Effector CD8-positive, alpha-beta T cell (primary cell): Measurements from ENCODE around the gene CEP126.
A peak's percentile ranks its signal among the peaks of the same experiment; 100 is the strongest.

Source experiments
- DNase-seq: peaks from one replicate; lab custom pipeline; 2025; lab: John Stamatoyannopoulos, UW
- total RNA-seq, 4 experiments: gene quantifications; one replicate each; lab custom pipeline; 2026; lab: John Stamatoyannopoulos, UW

The CEP126 gene, protein sequence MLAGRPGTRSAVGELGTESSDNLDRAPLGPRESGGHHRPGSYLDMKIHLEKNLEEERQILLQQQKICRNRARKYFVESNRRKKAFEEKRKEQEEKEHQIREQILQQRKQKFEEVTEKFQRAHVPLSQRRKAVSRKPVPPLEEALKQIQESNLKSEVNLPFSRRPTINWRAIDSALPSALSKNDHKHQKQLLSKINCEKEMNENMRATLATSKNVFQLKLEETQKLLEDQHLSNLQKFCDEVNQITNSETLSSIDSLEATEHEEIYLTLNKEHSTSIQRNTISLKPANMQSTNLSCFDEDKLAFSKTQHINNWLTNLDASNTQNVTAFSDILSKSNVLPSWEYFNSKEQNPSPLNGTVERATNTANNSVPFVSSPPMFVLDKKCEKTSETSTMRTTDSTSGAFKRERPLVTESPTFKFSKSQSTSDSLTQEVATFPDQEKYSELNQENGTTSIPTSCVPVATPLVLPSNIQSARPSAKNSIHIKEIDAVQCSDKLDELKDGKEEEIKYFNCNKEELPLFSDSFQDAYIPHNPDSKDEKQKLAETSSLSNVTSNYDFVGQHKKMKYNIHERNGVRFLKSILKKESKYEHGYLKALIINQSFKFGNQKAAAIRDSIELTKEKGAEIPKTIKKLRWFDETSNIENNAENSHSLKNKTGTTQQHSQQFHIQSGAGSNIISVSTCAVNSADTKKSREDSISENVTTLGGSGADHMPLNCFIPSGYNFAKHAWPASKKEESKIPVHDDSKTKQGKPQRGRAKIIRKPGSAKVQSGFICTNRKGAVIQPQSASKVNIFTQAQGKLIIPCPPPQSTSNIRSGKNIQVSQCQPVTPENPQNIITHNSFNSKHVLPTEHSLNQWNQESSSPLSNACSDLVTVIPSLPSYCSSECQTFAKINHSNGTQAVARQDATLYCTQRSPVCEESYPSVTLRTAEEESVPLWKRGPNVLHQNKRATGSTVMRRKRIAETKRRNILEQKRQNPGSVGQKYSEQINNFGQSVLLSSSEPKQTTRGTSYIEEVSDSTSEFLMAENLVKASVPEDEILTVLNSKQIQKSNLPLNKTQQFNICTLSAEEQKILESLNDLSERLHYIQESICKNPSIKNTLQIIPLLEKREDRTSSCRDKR
- total RNA-seq, result 2.5 to 8.7 (median 5.6) reads per million in 4 experiments

DNA sequence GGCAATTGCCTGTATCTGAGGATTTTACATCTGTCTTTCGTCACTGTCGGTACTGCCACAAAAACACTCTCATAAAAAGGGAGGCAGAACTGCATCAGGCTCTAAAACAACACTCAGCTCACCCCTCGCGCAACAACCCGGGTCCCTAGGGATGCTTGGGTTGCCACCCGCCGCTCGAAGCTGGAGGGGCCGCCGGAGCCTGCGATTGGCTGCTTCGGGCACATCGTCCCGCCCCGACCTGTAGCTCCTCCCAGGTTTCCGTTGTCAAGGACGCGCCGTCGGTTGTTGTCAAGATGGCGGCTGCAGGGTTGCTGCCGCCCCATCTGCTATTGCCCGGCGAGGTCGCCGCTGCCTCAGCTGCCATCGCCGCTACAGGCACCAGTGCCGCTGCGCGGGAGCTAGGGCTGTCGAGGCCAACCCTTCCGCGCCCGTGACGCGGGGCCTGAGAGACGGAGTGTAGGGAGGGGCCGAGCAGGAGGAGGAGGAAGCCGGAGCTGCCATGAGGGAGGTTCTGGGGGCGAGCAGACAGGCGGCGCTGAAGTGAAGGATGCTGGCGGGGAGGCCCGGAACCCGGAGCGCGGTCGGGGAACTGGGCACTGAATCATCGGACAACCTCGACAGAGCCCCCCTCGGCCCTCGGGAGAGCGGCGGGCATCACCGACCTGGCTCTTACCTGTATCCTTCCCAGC is at the start of gene CEP126:
CEP126 (plus strand) TSS at position 273 of the 689 bp plus-strand sequence; CDS start at position 548, 275 bp downstream.
- peak; percentile 89 for DNase-seq

DNA sequence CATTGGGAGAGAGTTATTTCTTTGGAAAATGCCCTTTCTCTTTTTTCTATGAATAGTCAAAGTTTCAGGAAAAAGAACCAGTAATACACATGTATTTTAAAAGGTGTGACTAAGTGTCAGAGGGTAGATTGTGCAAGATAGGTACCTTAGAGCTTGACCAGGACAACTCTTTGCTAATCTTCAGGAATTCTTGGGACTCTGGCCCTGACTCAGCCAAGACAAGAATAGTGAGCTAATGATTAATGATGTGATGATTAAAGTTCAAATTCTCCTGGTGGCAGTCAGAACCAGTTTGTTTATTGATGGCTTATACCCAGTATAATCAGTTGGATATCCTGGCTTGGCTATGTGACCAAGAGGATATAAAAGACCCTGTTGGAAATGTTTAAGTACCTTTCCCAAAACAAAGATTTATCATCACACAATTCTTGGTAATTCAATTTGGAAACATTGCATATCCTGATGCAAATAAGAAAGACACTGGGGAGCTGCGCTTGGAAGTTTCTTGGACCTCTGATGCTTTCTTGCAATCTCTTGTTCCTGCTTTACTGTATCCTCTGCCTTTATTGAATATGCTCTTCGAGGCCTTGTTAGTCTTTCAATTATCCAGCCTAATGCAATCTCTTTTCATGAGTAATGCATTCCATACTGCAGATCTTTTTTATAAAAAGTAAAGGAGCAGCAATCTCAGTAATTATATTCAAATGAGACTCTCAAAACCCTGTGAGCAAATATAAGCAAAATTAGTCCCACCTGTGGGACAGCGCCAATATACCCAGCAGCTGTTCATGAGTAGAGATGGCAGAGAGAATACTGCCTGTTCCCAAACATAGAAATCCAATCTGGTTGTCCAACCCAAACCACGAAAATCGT is 48.0 kb upstream of the CEP126 start:
- no peak for DNase-seq

DNA sequence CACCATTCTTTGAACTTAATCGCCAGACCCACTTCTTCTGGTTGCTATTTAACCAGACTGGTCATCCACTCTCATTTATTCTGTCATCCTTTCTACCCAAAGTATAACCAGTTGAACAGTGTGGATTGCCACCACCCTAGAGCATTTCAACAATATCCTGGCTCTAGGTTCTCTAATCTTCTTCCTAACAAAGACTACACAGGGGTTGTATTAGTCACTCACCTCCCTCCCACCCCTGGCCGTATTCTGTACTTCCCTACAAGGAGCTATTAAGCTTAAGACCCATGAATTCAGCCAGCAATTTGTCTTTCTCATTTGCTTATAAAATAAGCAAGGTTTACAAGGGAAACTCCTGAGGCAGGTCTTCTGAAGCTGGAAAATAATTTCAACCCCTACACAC is 46.9 kb upstream of the CEP126 start:
- no peak for DNase-seq

DNA sequence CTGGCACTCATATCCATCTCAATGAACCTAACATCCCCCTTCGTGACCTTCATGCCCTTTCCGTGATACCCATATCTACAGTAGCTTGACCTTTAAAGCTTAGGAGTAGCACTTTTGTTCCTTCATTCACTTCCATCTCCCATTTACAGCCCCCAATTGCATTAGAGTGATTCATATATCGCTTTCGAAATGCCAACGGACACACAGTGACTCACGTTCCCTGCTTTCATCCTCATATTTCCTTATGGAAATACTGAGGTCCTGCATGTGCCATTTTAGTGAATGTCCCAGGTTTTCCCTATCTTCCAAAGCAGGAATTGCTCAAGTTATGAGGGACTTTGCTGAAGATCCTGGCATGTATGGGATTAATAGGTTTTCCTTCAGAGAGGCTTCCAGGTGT is 44.3 kb upstream of the CEP126 start:
- no peak for DNase-seq

DNA sequence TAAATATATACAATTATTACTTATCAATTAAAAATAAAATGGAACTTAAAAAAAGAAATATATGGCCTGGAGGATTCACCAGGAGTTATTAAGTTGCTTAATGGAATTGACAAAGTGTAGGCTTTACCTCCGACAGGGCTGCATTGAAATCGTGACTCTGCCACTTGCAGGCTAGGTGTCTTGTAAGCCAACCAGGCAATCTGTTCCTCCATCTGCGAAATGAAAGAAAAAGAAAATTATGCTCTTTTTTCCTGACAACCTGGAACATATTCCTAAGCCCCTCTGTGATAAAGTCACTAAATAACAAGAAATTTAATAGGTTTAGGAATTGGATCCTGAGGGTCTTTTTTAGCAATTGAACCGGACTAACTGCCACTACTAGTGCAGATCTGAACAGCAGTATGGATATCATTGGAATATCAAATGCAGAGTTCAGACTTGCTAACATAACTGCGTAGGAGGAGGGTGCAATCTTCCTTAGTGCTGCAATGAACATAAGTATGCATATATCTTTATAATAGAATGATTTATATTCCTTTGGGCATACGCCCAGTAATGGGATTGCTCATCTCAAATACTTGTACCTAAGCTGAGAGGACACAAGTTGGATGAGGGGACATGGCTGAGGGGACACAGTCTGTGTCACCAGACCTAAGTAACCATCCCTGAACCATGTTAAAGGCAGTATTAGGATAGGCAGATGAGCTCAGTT is 42.5 kb upstream of the CEP126 start:
- no peak for DNase-seq

DNA sequence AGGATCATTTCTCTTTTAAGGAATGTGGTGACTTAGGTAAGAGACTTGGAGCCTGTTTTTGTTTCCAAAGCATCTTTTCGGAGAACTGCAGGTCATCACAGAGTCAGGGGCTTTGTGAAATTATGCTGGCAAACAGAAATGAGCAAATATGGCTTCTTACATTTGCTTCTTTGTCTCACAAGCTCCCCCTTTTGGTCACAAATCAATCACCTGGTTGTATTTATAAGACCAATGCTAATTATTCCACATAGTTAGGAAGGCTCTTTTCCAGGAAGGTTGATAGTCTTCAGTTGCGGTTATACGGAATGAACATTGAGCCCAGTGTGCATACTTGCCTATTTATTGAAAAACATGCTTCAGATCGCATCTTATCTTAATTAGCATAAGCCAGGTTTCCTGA is 34.6 kb upstream of the CEP126 start:
- DNase-seq, result no peak

DNA sequence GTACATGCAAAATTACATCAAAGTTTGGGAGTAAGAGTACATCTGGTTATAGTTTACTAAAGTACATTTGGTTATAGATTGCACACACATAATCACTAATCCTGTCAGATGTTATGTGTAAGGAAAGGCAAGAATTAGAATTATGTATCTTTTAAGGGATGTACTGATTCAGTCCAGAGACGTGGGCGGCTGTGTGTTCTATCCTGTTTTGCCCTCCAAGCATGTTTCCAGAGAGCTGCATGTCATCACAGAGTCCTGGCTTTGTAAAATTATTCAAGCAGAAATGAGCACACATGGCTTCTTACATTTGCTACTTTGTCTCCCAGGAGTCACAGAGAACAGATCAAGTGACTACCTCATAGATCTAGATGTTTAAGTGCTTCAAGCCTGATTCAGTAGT is 33.2 kb upstream of the CEP126 start:
- no peak for DNase-seq

DNA sequence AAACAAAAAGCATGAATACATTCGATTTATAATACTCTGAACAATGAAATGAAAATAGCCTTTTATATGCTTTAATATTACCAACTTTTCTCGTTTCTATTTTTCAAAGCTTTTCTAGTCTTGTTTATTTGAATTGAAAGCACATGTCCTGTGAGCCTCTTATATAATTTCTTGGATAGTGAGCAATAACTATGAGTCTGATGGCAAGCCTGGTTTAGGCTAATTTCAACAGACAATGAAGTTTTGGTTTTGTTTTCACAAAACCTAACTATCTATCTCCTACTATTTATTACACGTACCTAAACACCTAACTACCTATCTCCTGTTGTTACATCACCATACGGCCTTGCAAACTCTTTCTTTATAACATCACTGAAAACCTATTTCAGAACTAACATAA is 29.2 kb upstream of the CEP126 start:
- DNase-seq, result no peak

DNA sequence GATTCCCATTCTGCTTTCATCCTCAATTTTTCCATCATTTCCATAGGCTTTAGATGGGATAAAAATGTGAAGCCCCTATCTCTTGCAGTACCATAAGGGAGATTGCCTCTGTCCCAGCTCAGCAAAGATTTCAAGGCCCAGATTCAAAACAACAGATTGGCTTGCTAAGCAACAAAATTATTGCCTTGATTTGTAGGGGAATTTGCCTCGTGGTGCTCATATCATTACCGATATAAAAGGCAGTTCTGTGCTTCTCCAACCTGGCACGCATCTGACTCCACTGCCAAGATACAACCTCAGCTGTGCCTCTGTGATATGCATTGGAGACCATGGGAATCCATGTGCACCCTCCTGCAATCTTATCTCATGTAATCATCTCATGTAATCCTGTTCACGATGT is 25.0 kb upstream of the CEP126 start:
- DNase-seq, result no peak

DNA sequence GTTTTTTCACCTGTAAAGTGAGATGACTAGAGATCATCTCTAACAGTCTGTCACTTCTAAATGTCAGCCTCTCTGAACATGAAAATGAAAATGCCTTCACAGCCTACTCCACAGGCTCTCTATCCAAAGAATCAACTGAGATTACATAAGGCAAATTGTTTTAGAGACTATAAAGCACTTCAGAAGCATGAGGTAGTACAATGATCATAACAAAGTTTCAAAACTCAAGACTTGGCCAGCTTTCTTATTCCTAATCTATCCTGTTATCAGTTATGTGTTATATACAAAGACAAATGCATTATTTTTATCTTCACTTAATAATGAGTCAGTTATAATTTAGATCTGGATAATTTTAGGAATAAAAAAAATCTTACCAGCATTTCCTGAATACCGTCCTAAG is 20.3 kb upstream of the CEP126 start:
- DNase-seq, result no peak

DNA sequence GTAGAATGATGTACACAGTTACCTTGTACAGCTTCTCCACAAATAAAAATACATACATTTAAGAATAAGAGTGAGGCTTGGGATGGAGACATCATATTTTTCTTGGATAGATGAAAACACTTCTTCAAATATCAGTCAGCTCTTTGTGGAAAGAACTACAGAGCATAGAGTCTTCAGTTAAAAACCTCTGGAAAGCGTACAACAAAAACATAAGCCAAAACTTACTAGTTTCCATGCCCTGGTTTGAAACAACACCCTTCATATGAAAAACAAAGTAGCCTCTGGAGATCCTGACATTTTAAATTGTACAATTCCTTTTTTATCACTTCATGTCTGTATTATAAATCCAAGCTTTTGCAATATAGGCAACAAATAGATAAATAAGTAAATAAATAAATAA is 7.0 kb upstream of the CEP126 start:
- DNase-seq, result no peak

DNA sequence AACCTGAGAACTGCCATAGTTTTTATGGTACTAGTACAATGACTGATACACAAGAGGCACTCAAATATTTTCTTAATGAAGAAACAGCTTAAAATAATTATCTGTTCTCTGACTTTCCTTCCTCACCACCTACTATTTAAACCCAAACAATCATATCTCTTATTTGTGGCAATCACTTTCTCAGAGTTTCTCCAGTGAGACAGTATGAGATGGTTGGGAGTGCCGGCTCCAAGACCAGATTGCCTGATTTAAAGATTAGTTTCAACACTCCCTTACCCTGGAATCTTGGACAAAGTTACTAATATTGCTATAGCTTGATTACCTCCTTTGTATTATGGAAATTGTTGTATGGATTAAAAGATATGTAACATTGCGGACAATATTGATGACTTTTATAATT is 5.7 kb upstream of the CEP126 start:
- no peak for DNase-seq

DNA sequence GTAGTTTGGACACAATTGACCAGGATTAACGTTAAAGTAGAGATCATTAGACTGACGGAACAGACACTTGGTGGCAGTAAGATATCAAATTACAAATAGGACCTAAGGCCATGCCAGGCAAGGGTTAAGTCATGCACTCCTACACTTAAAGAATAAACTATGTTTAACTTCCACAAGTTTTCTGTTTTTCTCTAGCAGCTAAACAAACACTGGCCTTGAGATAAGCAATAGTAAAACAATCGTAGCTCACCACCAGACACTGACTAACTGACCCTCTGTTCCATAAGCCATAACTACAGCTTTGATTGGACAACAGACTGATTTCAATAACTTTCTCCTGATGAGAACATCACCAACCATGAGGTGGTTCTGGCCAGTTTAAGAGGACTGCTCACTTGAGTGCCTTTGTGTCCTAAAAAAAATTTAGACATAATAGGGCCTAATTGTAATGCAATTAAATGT is 2.0 kb upstream of the CEP126 start:
- DNase-seq, result no peak

DNA sequence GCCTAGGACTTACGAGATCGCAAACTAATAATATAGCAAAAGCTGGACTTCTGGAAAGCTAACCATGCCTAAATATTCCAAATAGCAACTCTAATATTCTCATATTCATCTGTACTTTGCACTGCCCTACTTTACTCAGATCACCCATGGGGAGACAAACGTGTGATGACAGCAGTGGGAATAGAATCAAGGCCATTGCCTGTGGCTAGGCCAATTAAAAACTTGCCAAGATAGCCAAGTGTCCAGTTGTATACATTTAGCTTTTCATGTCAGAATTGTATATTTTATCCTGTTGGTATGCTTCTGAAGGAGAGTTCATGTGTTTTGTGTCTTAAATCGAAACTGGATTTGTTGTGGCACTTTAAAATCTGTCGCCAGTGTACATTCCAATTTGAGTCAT is 1.2 kb upstream of the CEP126 start:
- DNase-seq, result no peak

DNA sequence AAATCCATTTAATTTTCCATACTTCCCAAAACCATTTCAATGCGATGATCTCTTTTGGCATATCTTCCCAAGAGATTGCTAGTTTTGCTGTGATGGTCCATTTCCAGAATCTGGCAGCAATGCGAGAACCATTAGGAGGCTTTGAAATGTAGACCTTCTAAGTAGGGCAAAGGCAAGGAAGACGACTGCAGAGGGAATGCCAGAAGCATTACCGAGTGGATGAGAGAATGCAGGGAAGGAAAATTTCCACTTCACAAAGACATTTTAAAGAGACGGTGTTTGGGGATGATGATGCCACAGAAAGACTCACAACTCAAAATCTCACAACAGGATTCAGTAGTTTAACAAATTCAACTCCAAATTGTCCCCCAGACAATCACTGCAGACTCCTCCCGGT is 471 bp upstream of the CEP126 start:
- no peak for DNase-seq

DNA sequence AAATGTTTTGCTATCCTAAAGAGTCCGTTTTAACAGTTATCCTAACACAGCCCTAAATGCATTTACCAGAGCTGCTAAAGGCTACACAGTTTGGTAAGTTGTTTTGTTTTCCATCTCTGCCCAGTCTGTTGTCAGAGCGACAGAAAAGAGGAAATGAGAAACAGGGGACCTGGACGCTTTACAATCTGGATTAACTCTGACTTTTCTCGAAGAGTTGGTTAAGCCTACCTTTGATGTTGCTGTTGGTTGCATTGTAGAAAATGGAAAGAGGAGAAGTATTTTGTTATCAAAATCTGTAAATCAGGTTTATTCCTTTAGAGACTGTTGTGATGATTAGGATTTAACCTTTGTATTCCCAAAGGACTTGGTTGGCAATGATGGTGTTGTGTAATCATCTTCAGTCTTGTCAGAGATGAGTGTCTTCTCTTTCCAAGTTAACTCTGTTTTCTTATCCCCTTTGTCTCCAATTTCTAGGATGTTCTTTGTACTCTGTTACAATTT is 1.0 kb downstream of the CEP126 start:
- no peak for DNase-seq

DNA sequence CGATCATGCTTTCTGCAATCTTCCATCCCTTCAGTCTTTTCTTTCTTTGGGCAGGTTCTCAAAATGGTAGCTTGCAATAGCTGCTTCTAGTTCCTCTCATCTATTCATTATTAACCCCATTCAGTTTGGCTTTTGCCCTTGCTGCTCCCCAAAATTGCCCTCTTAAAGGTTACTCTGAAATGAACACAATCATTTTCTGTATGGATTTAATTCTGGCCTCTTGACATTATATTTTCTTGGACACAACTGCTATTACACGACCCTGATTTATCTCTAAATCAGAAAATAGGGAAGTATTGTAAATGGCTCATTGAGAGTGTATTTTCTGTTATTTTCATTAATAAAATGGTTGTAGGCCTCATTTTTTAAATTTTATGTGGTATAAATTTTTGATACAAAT is 1.6 kb downstream of the CEP126 start, which contains the start of gene ANGPTL5:
ANGPTL5 (minus strand) TSS at position 101 of the 400 bp plus-strand sequence. CDS start 8,613 bp downstream, outside the sequence.
- DNase-seq, result no peak

DNA sequence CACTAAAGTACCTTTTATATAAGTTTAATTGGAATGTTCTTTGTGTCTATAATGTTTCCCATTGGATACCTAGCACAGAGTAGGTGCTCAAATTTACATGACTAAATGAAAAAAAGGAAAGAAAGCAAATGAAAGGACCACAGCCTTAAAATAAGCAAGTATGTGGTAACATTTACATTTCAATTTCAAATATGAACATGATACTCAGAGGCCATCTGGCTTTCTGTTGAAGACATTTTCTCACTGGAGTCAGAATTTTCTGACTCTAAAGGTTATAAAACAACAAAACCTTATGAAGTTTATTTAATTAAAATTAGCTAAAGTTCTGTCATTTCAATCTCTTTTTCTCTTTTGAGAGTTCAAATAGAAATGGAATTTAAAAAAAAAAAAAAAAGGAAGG is 2.4 kb downstream of the CEP126 start:
- no peak for DNase-seq

DNA sequence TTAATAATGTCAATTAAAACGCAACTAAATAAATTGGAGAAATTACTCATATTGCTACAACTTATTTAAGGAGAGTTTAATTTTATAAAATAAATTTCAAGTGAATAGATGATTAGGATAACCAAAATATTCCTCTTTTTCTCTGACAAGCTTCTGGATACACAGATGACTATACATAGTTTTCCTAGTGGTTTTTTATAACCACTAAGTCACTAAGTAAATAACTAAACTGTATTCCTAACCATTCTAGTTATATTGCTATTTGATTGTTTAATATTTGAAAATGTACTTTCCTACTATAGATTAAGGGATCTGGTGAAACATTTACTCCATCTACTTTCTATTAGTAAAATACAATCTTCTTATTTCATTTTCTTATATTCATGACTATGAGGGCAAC is 6.2 kb downstream of the CEP126 start:
- DNase-seq, result no peak

DNA sequence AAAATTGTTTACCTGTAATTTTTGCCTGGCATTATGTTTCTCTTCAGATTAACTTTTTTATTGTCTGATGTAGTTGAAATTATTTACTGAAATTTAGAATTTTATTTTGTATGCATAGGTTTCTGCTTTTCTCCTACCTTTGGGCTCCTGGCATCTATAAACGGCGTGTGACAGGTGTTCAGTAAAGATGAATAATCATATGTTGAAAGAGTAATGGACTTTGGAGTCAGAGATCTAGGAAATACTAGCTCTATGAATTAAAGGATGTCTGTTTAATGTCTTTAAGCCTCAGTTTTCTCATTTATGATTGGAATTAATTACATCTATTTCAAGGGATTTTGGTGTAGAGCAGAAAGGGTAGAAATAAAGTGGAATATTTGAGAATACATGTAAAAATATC is 8.7 kb downstream of the CEP126 start:
- no peak for DNase-seq
